Omental fat pad (tissue), 4 donors: ENCODE data around the gene C1QTNF6. TPM values are rescaled to one million over a fixed set of nuclear protein-coding genes. Genes with fewer than 3 reads are reported as not detected.

Experiments
- ATAC-seq: fragments of 150-250 bp; one replicate; pipeline ENCODE4 v1.9.1; 2016; ENCODE audit warnings: mild to moderate bottlenecking, moderate library complexity; ENCODE audit not compliant: low FRiP score
- DNase-seq: peaks from one replicate; pipeline ENCODE4 v3.0.0-alpha.2; 2019; ENCODE audit warnings: low spot score
- total RNA-seq, 4 donors: library from RNA; depleted of rRNA; stranded (reverse); fragments of >200 nt; gene quantifications; one replicate each; pipeline ENCODE4 v1.1.0, GENCODE V29; 2016
- TF ChIP-seq, protein P1 (sequence below), 3 donors: fragments of 450-650 bp; IDR thresholded peaks; one replicate each; pipeline ENCODE4 v1.5.1; 2016 to 2017; ENCODE audit warnings: antibody characterized with exemption in 3 of 3, mild to moderate bottlenecking in 3 of 3, moderate library complexity in 2 of 3

The C1QTNF6 gene
- total RNA-seq, 4 donors from 2014 or later = 1.0 to 2.8 (median 1.4) TPM

DNA sequence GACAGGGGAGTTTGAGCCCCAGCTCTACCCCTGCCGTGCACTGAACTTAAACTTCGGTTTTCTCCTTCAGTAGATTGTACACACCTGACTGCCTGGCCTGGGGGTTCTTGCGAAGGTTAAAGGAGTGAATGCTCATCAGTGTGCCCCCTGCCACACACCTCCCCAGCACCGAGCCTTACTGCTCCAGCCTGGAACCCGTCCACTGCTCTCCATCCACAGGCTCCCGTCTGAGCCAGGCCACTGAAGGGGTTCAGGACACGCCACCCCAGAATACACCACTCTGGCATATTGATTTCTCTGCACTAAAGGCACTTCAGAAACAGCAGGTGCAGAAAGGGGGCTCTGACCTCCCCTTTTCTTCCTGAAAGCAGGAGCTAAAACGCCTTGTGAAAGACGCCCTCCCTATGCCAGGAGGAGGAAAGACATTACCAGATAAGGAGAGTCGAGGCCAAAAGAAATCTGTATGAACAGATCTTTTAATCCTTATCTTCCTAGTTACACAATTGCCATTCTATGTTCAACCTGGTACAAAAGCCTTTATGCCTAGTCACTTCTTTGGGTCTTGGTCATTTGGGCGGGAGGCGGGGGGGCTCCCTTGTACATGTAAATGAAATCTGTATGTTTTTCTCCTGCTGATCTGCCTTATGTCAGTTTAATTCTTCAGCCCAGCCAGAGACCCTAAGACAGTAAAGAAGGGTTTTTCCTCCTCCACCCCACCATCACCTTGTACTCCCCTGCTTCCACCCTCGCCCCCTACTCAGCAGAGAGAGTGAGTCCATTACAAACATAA is 26.1 kb upstream of the C1QTNF6 start:
- DNase-seq (no peak), ATAC-seq (no peak)
- TF ChIP-seq, protein P1, sequence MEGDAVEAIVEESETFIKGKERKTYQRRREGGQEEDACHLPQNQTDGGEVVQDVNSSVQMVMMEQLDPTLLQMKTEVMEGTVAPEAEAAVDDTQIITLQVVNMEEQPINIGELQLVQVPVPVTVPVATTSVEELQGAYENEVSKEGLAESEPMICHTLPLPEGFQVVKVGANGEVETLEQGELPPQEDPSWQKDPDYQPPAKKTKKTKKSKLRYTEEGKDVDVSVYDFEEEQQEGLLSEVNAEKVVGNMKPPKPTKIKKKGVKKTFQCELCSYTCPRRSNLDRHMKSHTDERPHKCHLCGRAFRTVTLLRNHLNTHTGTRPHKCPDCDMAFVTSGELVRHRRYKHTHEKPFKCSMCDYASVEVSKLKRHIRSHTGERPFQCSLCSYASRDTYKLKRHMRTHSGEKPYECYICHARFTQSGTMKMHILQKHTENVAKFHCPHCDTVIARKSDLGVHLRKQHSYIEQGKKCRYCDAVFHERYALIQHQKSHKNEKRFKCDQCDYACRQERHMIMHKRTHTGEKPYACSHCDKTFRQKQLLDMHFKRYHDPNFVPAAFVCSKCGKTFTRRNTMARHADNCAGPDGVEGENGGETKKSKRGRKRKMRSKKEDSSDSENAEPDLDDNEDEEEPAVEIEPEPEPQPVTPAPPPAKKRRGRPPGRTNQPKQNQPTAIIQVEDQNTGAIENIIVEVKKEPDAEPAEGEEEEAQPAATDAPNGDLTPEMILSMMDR (IDR thresholded peaks at IDR 0.05) = no peak

DNA sequence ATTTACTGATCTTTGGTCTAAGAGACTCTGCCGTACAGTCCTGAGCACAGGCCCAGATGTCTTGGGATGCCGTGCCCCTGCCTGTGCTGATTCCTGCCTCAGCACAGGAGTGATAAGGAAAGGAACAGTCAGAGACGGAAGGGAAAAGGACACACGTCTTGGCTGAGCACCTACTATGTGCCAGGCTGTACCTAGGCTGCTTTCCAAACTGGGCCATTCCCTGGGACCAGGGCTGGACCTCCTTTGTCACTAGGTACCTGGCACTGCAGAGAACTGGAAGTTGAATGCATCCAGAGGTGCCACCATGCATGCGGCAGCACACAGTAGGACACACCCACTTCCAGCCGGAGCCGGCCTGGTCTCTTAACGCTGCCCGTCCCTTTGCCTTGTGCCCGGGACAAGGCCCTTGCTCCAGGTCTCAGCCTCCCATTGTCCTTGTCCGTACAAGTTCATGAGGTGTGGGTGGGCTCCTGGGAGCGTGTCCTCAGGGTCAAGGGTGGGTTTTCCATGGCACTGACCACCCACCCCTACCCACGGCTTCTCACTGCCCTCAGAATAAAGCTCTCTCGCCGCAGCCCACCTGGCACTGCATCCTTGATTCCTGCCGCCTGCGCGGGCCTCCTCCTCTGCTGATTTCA is 25.3 kb upstream of the C1QTNF6 start:
- TF ChIP-seq, protein P1 (IDR thresholded peaks at IDR 0.05) = no peak
- ATAC-seq (no peak), DNase-seq (no peak)

DNA sequence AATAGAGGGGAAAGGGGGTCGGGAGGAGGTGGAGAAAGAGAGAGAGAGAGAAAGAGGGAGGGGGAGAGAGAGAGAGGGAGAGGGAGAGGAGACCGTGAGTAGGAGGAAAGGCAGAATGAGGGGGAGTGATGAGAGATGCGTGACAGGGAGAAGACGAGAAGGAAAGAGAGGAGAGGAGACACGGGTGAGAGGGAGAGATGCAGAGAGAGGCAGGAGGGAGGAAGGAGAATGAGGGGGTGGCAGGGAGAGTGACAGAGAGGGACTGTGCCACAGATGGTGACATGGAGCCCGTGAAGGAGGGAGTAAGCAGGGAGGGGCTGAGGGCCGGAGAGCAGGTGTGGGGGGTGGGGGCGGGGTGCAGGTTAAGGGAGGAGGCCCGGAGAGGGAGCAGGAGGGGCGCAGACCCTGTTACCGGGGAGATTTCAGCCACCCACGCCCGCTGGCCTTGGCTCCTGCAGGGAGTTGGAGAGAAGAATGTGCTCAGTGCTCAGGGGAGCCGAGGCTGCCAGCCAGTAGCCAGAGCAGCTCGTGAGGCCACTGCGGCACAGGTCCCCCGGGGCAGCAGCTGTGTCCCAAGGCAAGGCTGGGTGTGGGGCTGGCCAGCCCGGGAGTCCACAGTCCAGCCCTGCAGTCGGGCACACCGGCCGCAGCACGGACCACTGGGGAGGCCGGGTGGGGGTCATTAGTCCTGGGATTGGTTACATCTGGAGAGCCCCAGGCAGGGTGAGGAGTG is 24.3 kb upstream of the C1QTNF6 start, which contains the start of gene SSTR3:
SSTR3 (minus strand) TSS at position 304 of the 733 bp plus-strand sequence. CDS start 4,674 bp downstream, outside the sequence.
- TF ChIP-seq, protein P1 (IDR thresholded peaks at IDR 0.05) = no peak
- DNase-seq = no peak
- peak; percentile 45 for ATAC-seq

DNA sequence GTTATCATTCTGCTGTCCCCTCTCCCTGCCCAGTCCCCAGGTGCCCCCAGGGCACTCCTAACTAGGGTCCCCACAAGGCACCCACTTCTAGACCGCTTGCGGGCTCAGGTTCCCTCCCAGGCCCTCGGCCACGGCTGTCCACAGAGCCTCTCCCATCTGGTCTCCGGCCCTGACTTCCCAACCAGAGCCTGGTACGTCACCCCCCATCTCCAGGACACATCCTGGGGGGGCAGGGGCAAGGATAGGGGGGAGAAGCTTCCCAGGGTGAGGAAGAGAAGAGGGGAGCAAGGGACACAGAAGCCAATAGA is 23.8 kb upstream of the C1QTNF6 start:
- ATAC-seq = no peak
- DNase-seq = no peak
- TF ChIP-seq, protein P1 (IDR thresholded peaks at IDR 0.05) = no peak

DNA sequence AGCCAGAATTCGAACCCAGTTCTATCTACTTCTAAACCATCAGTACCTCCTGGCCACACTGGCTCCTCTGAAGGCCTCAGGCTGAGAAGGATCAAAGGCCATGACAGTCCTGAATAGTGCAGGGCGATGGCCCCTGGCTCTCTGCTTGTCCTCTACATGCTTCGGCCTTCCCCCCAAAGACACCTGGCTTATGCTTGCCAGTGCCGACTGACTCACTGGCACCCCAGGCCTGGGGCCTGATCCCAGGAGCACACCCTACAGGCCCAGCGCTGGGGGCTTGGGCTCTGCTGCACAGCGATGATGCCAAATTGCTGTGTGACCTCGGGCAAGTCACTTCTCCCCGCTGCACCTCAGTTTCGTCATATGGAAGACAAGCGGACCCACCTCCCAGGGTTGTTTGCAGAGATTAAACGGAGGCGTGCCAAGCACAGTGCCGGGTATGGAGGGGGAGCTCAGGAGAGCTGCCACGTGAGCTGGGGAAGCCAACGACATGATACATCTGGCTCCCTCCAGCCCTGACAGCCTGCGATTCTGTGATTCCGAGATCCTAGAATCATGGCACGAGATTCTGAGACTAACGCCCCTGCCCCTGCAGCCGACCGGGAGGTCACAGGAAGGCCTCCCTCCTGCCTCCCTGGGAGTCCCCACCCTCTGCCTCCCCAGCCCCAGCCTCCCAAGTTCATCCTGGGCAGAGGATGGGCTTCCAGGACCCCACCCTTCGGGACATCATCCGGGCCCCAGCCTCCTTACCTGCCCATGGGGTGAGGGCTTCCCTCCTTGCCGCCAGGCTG is 23.2 kb upstream of the C1QTNF6 start:
- ATAC-seq (no peak), DNase-seq (no peak)
- TF ChIP-seq, protein P1 (IDR thresholded peaks at IDR 0.05) = no peak

DNA sequence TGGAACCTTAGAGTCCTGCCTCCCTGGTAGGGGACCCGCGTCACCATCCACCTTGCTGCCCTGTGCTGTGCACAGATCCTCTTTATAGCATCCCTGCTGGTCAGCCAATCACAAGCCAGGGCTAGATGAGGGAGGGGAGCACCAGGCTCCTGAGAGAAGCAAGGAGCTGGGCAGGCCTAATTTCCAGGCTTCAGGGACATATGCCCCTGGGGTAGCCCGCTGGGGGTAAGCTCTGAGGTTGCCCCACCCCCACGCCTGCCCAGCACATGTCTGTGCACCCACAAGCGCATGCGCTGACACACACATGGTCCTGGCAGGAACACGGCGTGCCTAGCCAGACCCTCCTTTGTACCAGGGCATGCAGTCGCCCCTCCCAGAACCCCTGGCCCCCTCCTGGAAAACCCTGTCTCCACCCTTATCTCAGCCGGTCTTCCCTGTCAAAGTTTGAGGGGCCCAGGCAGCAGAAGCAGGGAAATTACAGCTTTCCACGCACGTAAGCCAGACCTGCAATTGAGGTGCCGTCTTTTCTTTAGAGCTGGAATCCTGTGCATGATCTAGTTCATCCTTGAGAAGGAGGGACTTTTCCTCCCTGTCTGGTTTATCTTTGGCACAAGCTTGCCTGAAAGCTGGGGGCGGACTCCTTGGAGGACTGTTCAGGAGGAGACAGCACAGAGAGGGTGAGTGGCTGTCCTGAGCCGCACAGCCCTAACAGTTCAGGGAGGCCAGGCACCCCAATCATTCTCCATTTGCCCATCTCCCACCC is 22.2 kb upstream of the C1QTNF6 start:
- ATAC-seq = no peak
- no peak for DNase-seq
- TF ChIP-seq, protein P1 (IDR thresholded peaks at IDR 0.05) = no peak
